ENCODE data around the gene EPHB3.
"Not testable (repeated sequence)": the region's sequence is repeated elsewhere in the genome, so short reads cannot be mapped to it uniquely, and the experiment has no call there.

EPHB3 gene

GRCh38 chr3:184600685-184601377 lies 39.2 kb downstream of the EPHB3 start:
- DNase-seq (ENCODE audit: low spot score), result no peak

- no peak for DNase-seq (ENCODE audit: low spot score)
Measured at GRCh38 chr3:184601576-184602371, 40.2 kb downstream of the EPHB3 start.

GRCh38 chr3:184602372-184603150 lies 41.0 kb downstream of the EPHB3 start:
- no peak for DNase-seq (ENCODE audit: low spot score)

GRCh38 chr3:184603151-184604030 lies 41.8 kb downstream of the EPHB3 start:
- DNase-seq (ENCODE audit: low spot score), result no peak

- DNase-seq (ENCODE audit: low spot score), result no peak
Measured at GRCh38 chr3:184604039-184604601, 42.5 kb downstream of the EPHB3 start.

GRCh38 chr3:184604615-184605290 lies 43.2 kb downstream of the EPHB3 start:
- no peak for DNase-seq (ENCODE audit: low spot score)

GRCh38 chr3:184608209-184608608 lies 46.6 kb downstream of the EPHB3 start:
- DNase-seq (ENCODE audit: low spot score), result no peak

- DNase-seq (ENCODE audit: low spot score), result no peak
Measured at GRCh38 chr3:184609476-184610244, 48.1 kb downstream of the EPHB3 start.

- DNase-seq (ENCODE audit: low spot score), result no peak
Measured at GRCh38 chr3:184610245-184610871, 48.8 kb downstream of the EPHB3 start.

GRCh38 chr3:184611607-184612281 lies 50.2 kb downstream of the EPHB3 start:
- DNase-seq (ENCODE audit: low spot score), result no peak

GRCh38 chr3:184615396-184615795 lies 53.8 kb downstream of the EPHB3 start:
- DNase-seq (ENCODE audit: low spot score), result no peak

- DNase-seq (ENCODE audit: low spot score), result no peak
Measured at GRCh38 chr3:184616436-184616835, 54.9 kb downstream of the EPHB3 start.

- DNase-seq (ENCODE audit: low spot score), result not testable (repeated sequence)
Measured at GRCh38 chr3:184617306-184617705, 55.7 kb downstream of the EPHB3 start.

GRCh38 chr3:184618811-184619210 lies 57.2 kb downstream of the EPHB3 start:
- no peak for DNase-seq (ENCODE audit: low spot score)

GRCh38 chr3:184619369-184619768 lies 57.8 kb downstream of the EPHB3 start:
- DNase-seq (ENCODE audit: low spot score), result no peak

- no peak for DNase-seq (ENCODE audit: low spot score)
Measured at GRCh38 chr3:184619787-184620430, 58.3 kb downstream of the EPHB3 start.

GRCh38 chr3:184620475-184621119 lies 59.0 kb downstream of the EPHB3 start:
- no peak for DNase-seq (ENCODE audit: low spot score)

GRCh38 chr3:184622156-184622555 lies 60.6 kb downstream of the EPHB3 start:
- not testable (repeated sequence) for DNase-seq (ENCODE audit: low spot score)
